ENCODE measurements around the gene NXPH4.

DNA sequence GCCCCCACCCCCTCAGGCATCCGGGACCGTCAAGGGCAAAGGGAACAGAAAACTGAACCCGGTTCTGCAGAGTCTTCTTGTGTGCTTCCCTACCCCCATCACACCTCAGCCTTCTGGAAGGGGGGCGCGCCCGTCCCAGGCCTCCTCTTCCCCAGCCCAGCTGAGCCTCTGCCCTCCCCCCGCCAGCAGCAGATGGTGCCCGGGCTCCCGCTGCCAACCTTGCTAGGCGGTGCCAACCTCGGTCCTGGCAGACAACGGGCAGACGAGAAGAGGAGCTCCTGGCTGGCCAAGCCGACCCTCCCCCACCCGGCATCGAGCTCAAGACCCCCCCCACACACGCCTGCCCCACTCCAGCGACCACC is 25.7 kb downstream of the NXPH4 start:
- TF ChIP-seq, protein P1, sequence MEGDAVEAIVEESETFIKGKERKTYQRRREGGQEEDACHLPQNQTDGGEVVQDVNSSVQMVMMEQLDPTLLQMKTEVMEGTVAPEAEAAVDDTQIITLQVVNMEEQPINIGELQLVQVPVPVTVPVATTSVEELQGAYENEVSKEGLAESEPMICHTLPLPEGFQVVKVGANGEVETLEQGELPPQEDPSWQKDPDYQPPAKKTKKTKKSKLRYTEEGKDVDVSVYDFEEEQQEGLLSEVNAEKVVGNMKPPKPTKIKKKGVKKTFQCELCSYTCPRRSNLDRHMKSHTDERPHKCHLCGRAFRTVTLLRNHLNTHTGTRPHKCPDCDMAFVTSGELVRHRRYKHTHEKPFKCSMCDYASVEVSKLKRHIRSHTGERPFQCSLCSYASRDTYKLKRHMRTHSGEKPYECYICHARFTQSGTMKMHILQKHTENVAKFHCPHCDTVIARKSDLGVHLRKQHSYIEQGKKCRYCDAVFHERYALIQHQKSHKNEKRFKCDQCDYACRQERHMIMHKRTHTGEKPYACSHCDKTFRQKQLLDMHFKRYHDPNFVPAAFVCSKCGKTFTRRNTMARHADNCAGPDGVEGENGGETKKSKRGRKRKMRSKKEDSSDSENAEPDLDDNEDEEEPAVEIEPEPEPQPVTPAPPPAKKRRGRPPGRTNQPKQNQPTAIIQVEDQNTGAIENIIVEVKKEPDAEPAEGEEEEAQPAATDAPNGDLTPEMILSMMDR (IDR thresholded peaks at IDR 0.05): no peak
- TF ChIP-seq EP300 (IDR thresholded peaks at IDR 0.05) (no peak), POLR2A (IDR thresholded peaks at IDR 0.05; ENCODE audit: low read depth) (no peak), POLR2AphosphoS5 (IDR thresholded peaks at IDR 0.05) (no peak)

Measured in esophagus muscularis mucosa (tissue), 4 donors.